Measurements from ENCODE around the gene HABP2.

Gene HABP2

GRCh38 chr10:113585949-113586348 lies 33.1 kb downstream of the HABP2 start:
- no peak overlapping the region for H3K27ac ChIP-seq
- no peak for DNase-seq (ENCODE audit: low spot score)
- POLR2A ChIA-PET (ENCODE audit: low non-redundant PET), result no interaction called here
- no peak for TF ChIP-seq CTCF (conservative IDR thresholded peaks at IDR 0.05; ENCODE audit: low read depth)
- CTCF ChIA-PET, result interaction anchor here (0.6 kb wide), 1 partner anchor 1513 kb away, joined by 4 read pairs; no protein-coding TSS in a partner anchor

GRCh38 chr10:113589201-113589770 lies 36.4 kb downstream of the HABP2 start:
- DNase-seq (ENCODE audit: low spot score), result no peak
- ChIA-PET POLR2A (ENCODE audit: low non-redundant PET) (no interaction called here), CTCF (no interaction called here)
- H3K27ac ChIP-seq, result no peak overlapping the region
- TF ChIP-seq CTCF (conservative IDR thresholded peaks at IDR 0.05; ENCODE audit: low read depth), result no peak

- DNase-seq (ENCODE audit: low spot score), result no peak
- POLR2A ChIA-PET (ENCODE audit: low non-redundant PET), result no interaction called here
- TF ChIP-seq CTCF (conservative IDR thresholded peaks at IDR 0.05; ENCODE audit: low read depth), result no peak
- CTCF ChIA-PET, result interaction anchor here (0.6 kb wide), 1 partner anchor 26 kb away, joined by 3 read pairs; no protein-coding TSS in a partner anchor
- no peak overlapping the region for H3K27ac ChIP-seq
Measured at GRCh38 chr10:113590581-113590980, 37.7 kb downstream of the HABP2 start.

- CTCF ChIA-PET, result no interaction called here
- POLR2A ChIA-PET (ENCODE audit: low non-redundant PET), result no interaction called here
- no peak for DNase-seq (ENCODE audit: low spot score)
- no peak for TF ChIP-seq CTCF (conservative IDR thresholded peaks at IDR 0.05; ENCODE audit: low read depth)
- H3K27ac ChIP-seq, result no peak overlapping the region
Measured at GRCh38 chr10:113592380-113592779, 39.5 kb downstream of the HABP2 start.

- TF ChIP-seq CTCF (conservative IDR thresholded peaks at IDR 0.05; ENCODE audit: low read depth), result no peak
- ChIA-PET CTCF (interaction anchor here (0.6 to 0.7 kb wide), 2 partner anchors 276 to 752 kb away, joined by 3 read pairs; no protein-coding TSS in a partner anchor), POLR2A (ENCODE audit: low non-redundant PET) (no interaction called here)
- H3K27ac ChIP-seq, result no peak overlapping the region
- DNase-seq (ENCODE audit: low spot score), result no peak
Measured at GRCh38 chr10:113594652-113595051, 41.8 kb downstream of the HABP2 start.

GRCh38 chr10:113600569-113600968 lies 47.7 kb downstream of the HABP2 start:
- TF ChIP-seq CTCF (conservative IDR thresholded peaks at IDR 0.05; ENCODE audit: low read depth), result no peak
- CTCF ChIA-PET, result no interaction called here
- H3K27ac ChIP-seq, result no peak overlapping the region
- no peak for DNase-seq (ENCODE audit: low spot score)
- POLR2A ChIA-PET (ENCODE audit: low non-redundant PET), result no interaction called here
